K562 (cell line): ENCODE data around the gene SEPTIN1. TPM values are rescaled to one million over a fixed set of nuclear protein-coding genes. Genes with fewer than 3 reads are reported as not detected.

Experiments used
- FOXP4 ChIP-seq: sonication (generic); formaldehyde crosslinking; IDR thresholded peaks from 2 replicates; pipeline ENCODE4 v1.8.0; 2022; ENCODE audit warnings: mild to moderate bottlenecking, missing genetic modification reagents, borderline replicate concordance
- FUS ChIP-seq: fragments of 200-400 bp; formaldehyde crosslinking; optimal IDR thresholded peaks from 2 replicates; pipeline ENCODE3; 2017; ENCODE audit warnings: low read depth, low read length
- GATAD2A ChIP-seq: fragments of 450-650 bp; IDR thresholded peaks from 2 replicates; pipeline ENCODE4 v1.6.1; 2017
- GTF2A2 ChIP-seq: IDR thresholded peaks from 2 replicates; pipeline ENCODE4 v1.6.1; 2016; ENCODE audit warnings: mild to moderate bottlenecking, missing genetic modification characterization, missing compliant biosample characterization
- JUND ChIP-seq, 2 experiments: IDR thresholded peaks; 2 replicates in 1 of 2; 3 replicates in 1 of 2; pipeline ENCODE4 v1.6.1; 2011; ENCODE audit warnings: borderline replicate concordance in 2 of 2, low read depth in 2 of 2, low read length in 2 of 2, improper control_type of control experiment in 1 of 2, missing biosample characterization in 1 of 2, missing genetic modification characterization in 1 of 2, missing genetic modification reagents in 1 of 2
- KAT7 ChIP-seq: sonication (generic); formaldehyde crosslinking; IDR thresholded peaks from 2 replicates; pipeline ENCODE4 v1.8.0; 2022; ENCODE audit warnings: missing genetic modification reagents, mild to moderate bottlenecking, borderline replicate concordance
- NFE2L1 ChIP-seq: fragments of 450-650 bp; IDR thresholded peaks from 2 replicates; pipeline ENCODE4 v1.6.1; 2016; ENCODE audit warnings: missing genetic modification characterization, low read depth, mild to moderate bottlenecking, missing compliant biosample characterization, moderate library complexity, borderline replicate concordance
- PHF20 ChIP-seq: fragments of 450-650 bp; IDR thresholded peaks from 2 replicates; pipeline ENCODE4 v1.6.1; 2018; ENCODE audit not compliant: partially characterized antibody
- POLR2AphosphoS2 ChIP-seq: IDR thresholded peaks from 2 replicates; pipeline ENCODE4 v1.6.1; 2012; ENCODE audit warnings: low read length, improper control_type of control experiment
- RBM22 ChIP-seq: fragments of 200-400 bp; formaldehyde crosslinking; IDR thresholded peaks from 2 replicates; pipeline ENCODE4 v1.6.1; 2018; ENCODE audit warnings: low read length, low read depth; ENCODE audit not compliant: poor library complexity, severe bottlenecking
- RBM25 ChIP-seq: fragments of 200-400 bp; formaldehyde crosslinking; IDR thresholded peaks from 2 replicates; pipeline ENCODE4 v1.6.1; 2018; ENCODE audit warnings: low read length, low read depth, moderate library complexity; ENCODE audit not compliant: severe bottlenecking
- SMAD4 ChIP-seq: fragments of 250-450 bp; sonication (Bioruptor Pico); conservative IDR thresholded peaks from 2 replicates; pipeline ENCODE4 v1.8.0; 2021; ENCODE audit warnings: inconsistent platforms, mild to moderate bottlenecking, moderate library complexity
- SNRNP70 ChIP-seq: fragments of 200-400 bp; formaldehyde crosslinking; optimal IDR thresholded peaks from 2 replicates; pipeline ENCODE3; 2017; ENCODE audit warnings: low read depth, low read length
- TAF15 ChIP-seq: fragments of 200-400 bp; formaldehyde crosslinking; IDR thresholded peaks from 2 replicates; pipeline ENCODE4 v1.6.1; 2017; ENCODE audit warnings: mild to moderate bottlenecking, low read depth, low read length, moderate library complexity
- TRIM28 ChIP-seq: fragments of 450-650 bp; IDR thresholded peaks from 2 replicates; pipeline ENCODE4 v1.6.1; 2017
- ZNF140 ChIP-seq: fragments of 250-450 bp; sonication (Bioruptor Pico); IDR thresholded peaks from 2 replicates; pipeline ENCODE4 v1.8.0; 2021; ENCODE audit warnings: moderate library complexity, mild to moderate bottlenecking, inconsistent platforms
- ZNF263 ChIP-seq: sonication (generic); formaldehyde crosslinking; IDR thresholded peaks from 2 replicates; pipeline ENCODE4 v1.8.0; 2022; ENCODE audit warnings: mild to moderate bottlenecking, missing genetic modification reagents, borderline replicate concordance
- ZNF277 ChIP-seq: fragments of 250-450 bp; sonication (Bioruptor Pico); IDR thresholded peaks from 2 replicates; pipeline ENCODE4 v1.8.0; 2022; ENCODE audit warnings: inconsistent platforms, mild to moderate bottlenecking, moderate library complexity, borderline replicate concordance
- ZNF316 ChIP-seq: fragments of 450-650 bp; IDR thresholded peaks from 2 replicates; pipeline ENCODE4 v1.6.1; 2016
- ZNF41 ChIP-seq: fragments of 250-450 bp; sonication (Bioruptor Pico); conservative IDR thresholded peaks from 2 replicates; pipeline ENCODE4 v1.4.0; 2020; ENCODE audit warnings: mild to moderate bottlenecking
- ZNF586 ChIP-seq: fragments of 450-650 bp; formaldehyde crosslinking; conservative IDR thresholded peaks from 2 replicates; pipeline ENCODE4 v1.4.0; 2020; ENCODE audit warnings: mild to moderate bottlenecking, moderate library complexity
- polyA plus RNA-seq, 8 experiments: library from polyadenylated mRNA; depleted of rRNA in 4 of 8; stranded (reverse) in 5 of 8; unstranded in 3 of 8; fragments of >200 nt; fragmentation: Nextera tagmentation in 2 of 8; fragmentation: Illumina TruSeq in 1 of 8; extraction: Ambion mirVana in 2 of 8; extraction: Trizol in 1 of 8; gene quantifications; 2 replicates each; pipeline versions ENCODE4 v1.2.1 to v1.2.3, GENCODE V29; 2011 to 2014; ENCODE audit warnings: inconsistent platforms in 1 of 8, missing spikeins in 1 of 8
- total RNA-seq, 7 experiments: library from RNA; depleted of rRNA in 6 of 7; stranded (reverse); fragments of >200 nt in 6 of 7; fragmentation: Illumina TruSeq in 2 of 7; extraction: Trizol in 2 of 7; gene quantifications; 2 replicates each; pipeline versions ENCODE4 v1.2.1 to v1.2.3, GENCODE V29; 2011 to 2021; ENCODE audit warnings: low replicate concordance in 1 of 7
- TF ChIP-seq, protein P1 (sequence below): fragments of 450-650 bp; IDR thresholded peaks from 2 replicates; pipeline ENCODE4 v1.6.1; 2016; ENCODE audit warnings: missing biosample characterization, missing genetic modification characterization
- TF ChIP-seq, protein P2 (sequence below): IDR thresholded peaks from 2 replicates; pipeline ENCODE4 v1.6.1; 2016; ENCODE audit warnings: missing genetic modification characterization, missing compliant biosample characterization

The SEPTIN1 gene
- total and polyA plus RNA-seq, 9 of the 15 experiments (the other 6 are each of a cell fraction or from before 2014, with no cell fraction given) = 0.23 to 5.6 (median 1.7) TPM; not detected in 1

GRCh38 chr16:30407102-30407803 is 24.9 kb upstream of the SEPTIN1 start, which contains the start of gene ZNF771 (continued):
- TF ChIP-seq TAF15 = no peak
- no peak for TF ChIP-seq ZNF140
- TF ChIP-seq FUS = no peak
- peak; percentile 70 for TF ChIP-seq JUND (IDR thresholded peaks at IDR 0.05; ENCODE audit: borderline replicate concordance, low read depth, low read length)
- peak; percentile 57; the same call in 2 of the 3 replicates for TF ChIP-seq JUND (tag; IDR thresholded peaks at IDR 0.05; ENCODE audit: borderline replicate concordance, low read depth, low read length)
- no peak for TF ChIP-seq NFE2L1 (tag)
- no peak for TF ChIP-seq ZNF277 (CRISPR knock-in tag)
- TF ChIP-seq TRIM28 = no peak
- no peak for TF ChIP-seq GATAD2A
- TF ChIP-seq SNRNP70 = no peak
- 0 out of 2 replicates have a peak, but pooled peaks have one; percentile 41 for TF ChIP-seq GTF2A2 (tag)
- TF ChIP-seq, protein P1, sequence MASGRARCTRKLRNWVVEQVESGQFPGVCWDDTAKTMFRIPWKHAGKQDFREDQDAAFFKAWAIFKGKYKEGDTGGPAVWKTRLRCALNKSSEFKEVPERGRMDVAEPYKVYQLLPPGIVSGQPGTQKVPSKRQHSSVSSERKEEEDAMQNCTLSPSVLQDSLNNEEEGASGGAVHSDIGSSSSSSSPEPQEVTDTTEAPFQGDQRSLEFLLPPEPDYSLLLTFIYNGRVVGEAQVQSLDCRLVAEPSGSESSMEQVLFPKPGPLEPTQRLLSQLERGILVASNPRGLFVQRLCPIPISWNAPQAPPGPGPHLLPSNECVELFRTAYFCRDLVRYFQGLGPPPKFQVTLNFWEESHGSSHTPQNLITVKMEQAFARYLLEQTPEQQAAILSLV (tag) = no peak
- TF ChIP-seq ZNF41 (CRISPR knock-in tag) = no peak
- TF ChIP-seq KAT7 (CRISPR knock-in tag) = no peak
- no peak for TF ChIP-seq FOXP4 (CRISPR knock-in tag)
- TF ChIP-seq ZNF316 = peak; percentile 59; the same call in 1 of the 2 replicates
- no peak for TF ChIP-seq PHF20
- no peak for TF ChIP-seq SMAD4 (CRISPR knock-in tag)
- TF ChIP-seq POLR2AphosphoS2 = no peak
- TF ChIP-seq RBM25 = peak; percentile 34
- peak; percentile 58 for TF ChIP-seq RBM22
- TF ChIP-seq ZNF586 (CRISPR knock-in tag) = no peak
- TF ChIP-seq ZNF263 = no peak
- TF ChIP-seq, protein P2, sequence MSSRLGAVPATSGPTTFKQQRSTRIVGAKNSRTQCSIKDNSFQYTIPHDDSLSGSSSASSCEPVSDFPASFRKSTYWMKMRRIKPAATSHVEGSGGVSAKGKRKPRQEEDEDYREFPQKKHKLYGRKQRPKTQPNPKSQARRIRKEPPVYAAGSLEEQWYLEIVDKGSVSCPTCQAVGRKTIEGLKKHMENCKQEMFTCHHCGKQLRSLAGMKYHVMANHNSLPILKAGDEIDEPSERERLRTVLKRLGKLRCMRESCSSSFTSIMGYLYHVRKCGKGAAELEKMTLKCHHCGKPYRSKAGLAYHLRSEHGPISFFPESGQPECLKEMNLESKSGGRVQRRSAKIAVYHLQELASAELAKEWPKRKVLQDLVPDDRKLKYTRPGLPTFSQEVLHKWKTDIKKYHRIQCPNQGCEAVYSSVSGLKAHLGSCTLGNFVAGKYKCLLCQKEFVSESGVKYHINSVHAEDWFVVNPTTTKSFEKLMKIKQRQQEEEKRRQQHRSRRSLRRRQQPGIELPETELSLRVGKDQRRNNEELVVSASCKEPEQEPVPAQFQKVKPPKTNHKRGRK = no peak
